GM12865 (cell line): ENCODE data around the gene PRSS50.

ENCODE experiments used
- DNase-seq: peaks from one replicate; pipeline ENCODE4 v3.0.0; 2010; ENCODE audit warnings: low read depth
- H3K4me3 ChIP-seq: 2 replicates; pipeline ENCODE4 v1.5.1; 2011; ENCODE audit warnings: mild to moderate bottlenecking, low read depth, low read length, control low read depth
- CTCF ChIP-seq: IDR thresholded peaks from 2 replicates; pipeline ENCODE4 v1.5.1; 2011; ENCODE audit warnings: low read length, control low read depth, low read depth, inconsistent platforms; ENCODE audit not compliant: insufficient read depth; ENCODE audit errors: missing control alignments

The PRSS50 gene

GRCh38 chr3:46690798-46691197 lies 26.9 kb downstream of the PRSS50 start:
- no peak for DNase-seq
- no peak for TF ChIP-seq CTCF
- no peak overlapping the region for H3K4me3 ChIP-seq

DNA sequence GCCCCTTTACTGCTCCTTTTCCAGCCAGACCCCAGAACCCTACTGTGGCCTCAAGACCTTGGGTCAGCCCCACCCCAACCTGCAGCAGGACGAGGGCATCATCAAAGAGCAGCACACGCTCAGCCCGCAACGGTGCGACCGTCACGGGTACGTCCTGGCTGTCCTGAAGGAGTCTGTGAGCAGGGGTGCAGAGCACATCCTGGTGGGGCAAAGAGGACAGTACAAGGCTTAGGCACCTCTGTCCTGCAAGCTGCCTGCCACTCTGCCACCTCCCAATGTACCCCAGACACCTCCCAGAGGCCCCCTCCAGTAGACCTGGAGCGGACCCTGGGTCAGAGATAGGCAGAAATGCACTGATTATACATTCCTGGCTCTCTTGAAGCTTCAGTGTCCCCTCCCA lies 32.2 kb downstream of the PRSS50 start:
- DNase-seq, result no peak
- no peak overlapping the region for H3K4me3 ChIP-seq
- no peak for TF ChIP-seq CTCF

DNA sequence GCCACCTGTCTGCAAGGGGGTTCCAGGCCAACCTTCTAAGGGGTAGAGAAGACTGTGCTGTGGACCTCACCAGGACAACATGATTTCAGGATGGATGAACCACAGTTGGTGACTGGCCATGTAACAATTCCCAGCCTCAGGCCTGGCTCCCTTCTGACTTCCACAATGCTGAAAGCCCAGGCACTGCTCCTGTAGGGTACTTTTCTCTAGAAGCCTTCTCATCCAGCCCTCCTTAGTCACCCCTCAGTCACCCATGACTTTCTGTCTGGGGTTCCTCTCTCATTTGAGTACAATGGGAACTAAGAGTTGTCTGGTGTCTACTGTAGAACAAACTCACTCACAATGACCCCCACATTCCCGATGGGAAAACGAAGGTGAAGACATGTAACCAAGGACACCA lies 32.8 kb downstream of the PRSS50 start:
- no peak for TF ChIP-seq CTCF
- H3K4me3 ChIP-seq, result no peak overlapping the region
- DNase-seq, result no peak

DNA sequence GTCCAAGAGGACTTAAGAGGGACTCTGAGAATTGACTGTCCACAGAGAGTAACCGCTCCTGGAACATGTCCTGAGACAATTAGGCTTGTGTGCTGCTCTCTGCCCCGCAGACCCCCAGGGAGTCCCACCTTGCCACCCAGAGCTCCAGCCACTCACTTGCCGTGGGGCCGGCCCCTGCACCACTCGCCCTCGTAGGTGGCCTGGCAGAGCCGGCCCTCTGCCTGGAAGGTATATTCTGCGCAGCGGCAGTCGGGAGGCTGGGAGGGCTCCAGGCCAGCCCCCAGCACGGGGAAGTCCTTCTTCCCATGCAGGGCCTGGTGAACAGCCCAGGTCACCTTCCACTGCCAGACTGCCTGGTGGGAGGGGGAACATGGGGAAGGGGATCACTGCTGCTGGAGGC lies 34.7 kb downstream of the PRSS50 start:
- no peak for TF ChIP-seq CTCF
- no peak overlapping the region for H3K4me3 ChIP-seq
- no peak for DNase-seq

GRCh38 chr3:46681856-46682540 lies 35.7 kb downstream of the PRSS50 start:
- no peak for DNase-seq

DNA sequence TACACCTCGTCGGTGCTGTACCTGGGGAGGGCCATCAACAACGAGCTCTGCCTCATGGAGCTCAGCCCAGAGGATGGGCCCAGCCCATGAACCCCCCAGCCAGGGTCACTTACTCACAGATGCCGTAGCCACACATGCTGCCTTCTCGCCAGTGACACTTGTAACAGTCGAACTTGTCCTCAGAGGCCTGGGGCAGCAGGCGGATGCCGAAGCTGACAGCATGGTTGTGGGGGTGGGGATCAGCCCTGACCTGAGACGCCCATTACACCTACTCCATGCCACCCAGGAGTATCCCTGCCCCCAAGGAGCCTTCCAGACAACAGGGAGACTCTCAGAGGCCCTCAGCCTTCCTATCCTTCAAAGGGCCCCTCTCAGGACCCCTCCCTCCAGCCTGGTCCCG lies 36.3 kb downstream of the PRSS50 start:
- DNase-seq, result no peak
- no peak for TF ChIP-seq CTCF

More at GRCh38 chr3:46681856-46682540, 35.7 kb downstream of the PRSS50 start:
- H3K4me3 ChIP-seq, result no peak overlapping the region
- no peak for TF ChIP-seq CTCF

DNA sequence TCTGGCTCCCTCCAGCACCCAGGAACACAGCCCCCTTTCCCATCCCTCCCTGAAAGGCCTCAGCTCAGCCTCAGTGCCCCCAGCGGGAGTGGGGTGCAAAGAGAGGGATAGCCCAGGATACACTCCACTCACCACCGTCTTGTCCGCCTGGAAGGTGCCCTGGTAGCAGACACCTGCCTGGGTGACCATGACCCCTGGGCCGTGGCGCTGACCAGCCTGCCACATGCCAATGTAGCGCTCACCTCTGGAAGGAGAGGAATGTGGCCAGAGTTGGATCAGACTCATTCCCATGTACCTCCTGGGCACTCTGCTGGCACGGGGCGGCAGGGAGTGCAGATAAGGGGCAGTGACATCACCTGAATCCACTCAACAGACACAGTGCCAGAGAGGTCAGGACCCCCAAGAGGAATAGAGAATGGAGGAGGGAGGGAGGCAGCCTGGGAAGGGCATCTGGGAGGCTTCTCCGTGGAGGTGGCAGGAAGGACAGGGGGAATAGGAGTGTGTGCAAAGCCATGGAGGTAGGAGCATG lies 37.3 kb downstream of the PRSS50 start:
- TF ChIP-seq CTCF, result no peak
- no peak for DNase-seq

More for the DNA sequence above, 36.3 kb downstream of the PRSS50 start:
- no peak overlapping the region for H3K4me3 ChIP-seq

More for the DNA sequence above, 37.3 kb downstream of the PRSS50 start:
- no peak overlapping the region for H3K4me3 ChIP-seq
